SK-N-SH (cell line): ENCODE measurements around the gene EVI2A. TPM values are rescaled to one million over a fixed set of nuclear protein-coding genes. Genes with fewer than 3 reads are reported as not detected.

ENCODE experiments used
- CTCF ChIA-PET: fragments of 300-600, 350-600 bp; formaldehyde crosslinking; extraction: SDS; loops from one replicate; lab custom pipeline; 2021; lab: Yijun Ruan, JAX
- POLR2A ChIA-PET: fragments of 350-600 bp; sonication (Branson Sonifier 250); formaldehyde crosslinking; extraction: SDS; loops from one replicate; lab custom pipeline; 2020; ENCODE audit warnings: antibody characterized with exemption, inconsistent platforms; lab: Yijun Ruan, JAX
- DNase-seq: peaks from one replicate; pipeline ENCODE4 v3.0.0; 2012
- H2AFZ ChIP-seq: fragments of 200-600 bp; sonication (generic); 2 replicates; pipeline ENCODE4 v1.8.1; 2016; ENCODE audit warnings: antibody characterized with exemption, mild to moderate bottlenecking, low read depth
- H3F3A ChIP-seq: fragments of 200-600 bp; sonication (generic); replicated peaks from 2 replicates; pipeline ENCODE3; 2016; ENCODE audit warnings: antibody characterized with exemption, mild to moderate bottlenecking; ENCODE audit not compliant: insufficient read depth
- H3K27ac ChIP-seq, 2 experiments: fragments of 200-500 bp in 1 of 2; fragments of 200-600 bp in 1 of 2; sonication (Bioruptor generic) in 1 of 2; sonication (generic), shearing (Covaris generic) in 1 of 2; 2 replicates each; pipeline versions ENCODE4 v1.5.1 to v1.6.1; 2014 to 2016; ENCODE audit warnings: low read depth in 2 of 2, inconsistent platforms in 1 of 2, low read length in 1 of 2, mild to moderate bottlenecking in 1 of 2, mixed read lengths in 1 of 2
- H3K27me3 ChIP-seq: fragments of 200-600 bp; sonication (generic), shearing (Covaris generic); 2 replicates; pipeline ENCODE4 v1.6.1; 2016; ENCODE audit warnings: mixed run types; ENCODE audit not compliant: insufficient read depth
- H3K36me3 ChIP-seq, 2 experiments: fragments of 200-500 bp in 1 of 2; fragments of 200-600 bp in 1 of 2; sonication (Bioruptor generic) in 1 of 2; sonication (generic) in 1 of 2; replicated peaks in 1 of 2; 2 replicates each; pipeline versions ENCODE3 to v1.5.1; 2014 to 2016; ENCODE audit warnings: low read length in 1 of 2, mild to moderate bottlenecking in 1 of 2; ENCODE audit not compliant: insufficient read depth in 2 of 2, control insufficient read depth in 1 of 2
- H3K4me1 ChIP-seq, 2 experiments: fragments of 200-500 bp in 1 of 2; fragments of 200-600 bp in 1 of 2; sonication (Bioruptor generic) in 1 of 2; sonication (generic), shearing (Covaris generic) in 1 of 2; 2 replicates each; pipeline versions ENCODE4 v1.5.1 to v1.6.1; 2014 to 2016; ENCODE audit warnings: low read depth in 1 of 2, low read length in 1 of 2, mixed run types in 1 of 2; ENCODE audit not compliant: insufficient read depth in 2 of 2, control insufficient read depth in 1 of 2
- H3K4me2 ChIP-seq: fragments of 200-600 bp; sonication (generic), shearing (Covaris generic); 2 replicates; pipeline ENCODE4 v1.6.1; 2017; ENCODE audit warnings: mixed run types
- H3K4me3 ChIP-seq, 2 experiments: fragments of 200-500 bp in 1 of 2; fragments of 200-600 bp in 1 of 2; sonication (Bioruptor generic) in 1 of 2; sonication (generic), shearing (Covaris generic) in 1 of 2; 2 replicates each; pipeline versions ENCODE4 v1.5.1 to v1.8.1; 2014 to 2016; ENCODE audit warnings: low read depth in 2 of 2, inconsistent platforms in 1 of 2, low read length in 1 of 2, mild to moderate bottlenecking in 1 of 2, mixed read lengths in 1 of 2, moderate library complexity in 1 of 2
- H3K79me2 ChIP-seq: fragments of 200-600 bp; sonication (generic); 2 replicates; pipeline ENCODE4 v1.8.1; 2017; ENCODE audit warnings: mild to moderate bottlenecking; ENCODE audit not compliant: insufficient read depth
- H3K9ac ChIP-seq: fragments of 200-600 bp; sonication (generic); 2 replicates; pipeline ENCODE4 v1.6.1; 2017; ENCODE audit warnings: mixed run types
- H3K9me2 ChIP-seq: fragments of 200-600 bp; sonication (generic); 2 replicates; pipeline ENCODE4 v1.6.1; 2017; ENCODE audit warnings: mixed run types
- H3K9me3 ChIP-seq: fragments of 200-600 bp; sonication (generic); 2 replicates; pipeline ENCODE4 v1.6.1; 2017; ENCODE audit warnings: mixed run types, mild to moderate bottlenecking, moderate library complexity
- H4K20me1 ChIP-seq: fragments of 200-600 bp; sonication (generic); 2 replicates; pipeline ENCODE4 v1.6.1; 2017; ENCODE audit warnings: mild to moderate bottlenecking, mixed run types; ENCODE audit not compliant: insufficient read depth
- CHD2 ChIP-seq: fragments of 150-350 bp; IDR thresholded peaks from 2 replicates; pipeline ENCODE4 v1.6.1; 2018; ENCODE audit warnings: low read length; ENCODE audit not compliant: partially characterized antibody
- CTCF ChIP-seq: fragments of 200-600 bp; sonication (generic); IDR thresholded peaks from 2 replicates; pipeline ENCODE4 v1.6.1; 2017; ENCODE audit warnings: antibody characterized with exemption, mild to moderate bottlenecking, moderate library complexity
- EZH2phosphoT487 ChIP-seq: fragments of 200-600 bp; sonication (generic); IDR thresholded peaks from 2 replicates; pipeline ENCODE4 v1.6.1; 2017; ENCODE audit warnings: low read depth, mixed run types, mild to moderate bottlenecking, antibody characterized with exemption, moderate library complexity, borderline replicate concordance
- FOSL2 ChIP-seq: IDR thresholded peaks from 2 replicates; pipeline ENCODE4 v1.4.0; 2012; ENCODE audit warnings: low read depth, mild to moderate bottlenecking, moderate library complexity, borderline replicate concordance
- FOXJ3 ChIP-seq: sonication (generic); formaldehyde crosslinking; IDR thresholded peaks from 2 replicates; pipeline ENCODE4 v1.5.1; 2020; ENCODE audit warnings: mild to moderate bottlenecking, missing genetic modification reagents
- FOXM1 ChIP-seq: IDR thresholded peaks from 2 replicates; pipeline ENCODE4 v1.4.0; 2012; ENCODE audit warnings: low read depth, mild to moderate bottlenecking
- GATA2 ChIP-seq: sonication (generic); formaldehyde crosslinking; IDR thresholded peaks from 2 replicates; pipeline ENCODE4 v1.5.0; 2020; ENCODE audit warnings: mild to moderate bottlenecking, missing genetic modification reagents
- MEF2A ChIP-seq: IDR thresholded peaks from 2 replicates; pipeline ENCODE4 v1.4.0; 2012; ENCODE audit warnings: low read depth, borderline replicate concordance
- RCOR1 ChIP-seq: fragments of 150-350 bp; IDR thresholded peaks from 2 replicates; pipeline ENCODE4 v1.6.1; 2017; ENCODE audit warnings: antibody characterized with exemption, low read length
- REST ChIP-seq: IDR thresholded peaks from 2 replicates; pipeline ENCODE4 v1.6.1; 2012; ENCODE audit warnings: mild to moderate bottlenecking, low read depth, low read length, moderate library complexity
- RFX5 ChIP-seq: IDR thresholded peaks from 2 replicates; pipeline ENCODE4 v1.6.1; 2012; ENCODE audit warnings: mild to moderate bottlenecking, improper control_type of control experiment, low read length
- RXRA ChIP-seq: IDR thresholded peaks from 2 replicates; pipeline ENCODE4 v1.4.0; 2012; ENCODE audit warnings: low read depth, mild to moderate bottlenecking, borderline replicate concordance
- TEAD4 ChIP-seq: IDR thresholded peaks from 2 replicates; pipeline ENCODE4 v1.4.0; 2012; ENCODE audit warnings: mild to moderate bottlenecking, borderline replicate concordance; ENCODE audit not compliant: insufficient read depth
- USF1 ChIP-seq: IDR thresholded peaks from 2 replicates; pipeline ENCODE4 v1.4.0; 2012; ENCODE audit warnings: low read depth, borderline replicate concordance
- USF2 ChIP-seq: fragments of 150-350 bp; IDR thresholded peaks from 2 replicates; pipeline ENCODE4 v1.6.1; 2017; ENCODE audit warnings: antibody characterized with exemption, low read length, low read depth, borderline replicate concordance
- YY1 ChIP-seq: IDR thresholded peaks from 2 replicates; pipeline ENCODE4 v1.4.0; 2012; ENCODE audit warnings: low read depth, mild to moderate bottlenecking
- ZBTB33 ChIP-seq: IDR thresholded peaks from 2 replicates; pipeline ENCODE4 v1.4.0; 2012; ENCODE audit warnings: low read depth, borderline replicate concordance
- WGBS: methylation state at CpG from one replicate; pipeline ENCODE4 v1.1.6; 2017; ENCODE audit warnings: low lambda C conversion rate; 5-methylcytosine and 5-hydroxymethylcytosine counted together
- polyA plus RNA-seq, 3 experiments: library from polyadenylated mRNA; depleted of rRNA; stranded (reverse); fragments of >200 nt; gene quantifications; 2 replicates each; pipeline ENCODE4 v1.2.3, GENCODE V29; 2012
- TF ChIP-seq, protein P1 (sequence below): IDR thresholded peaks from 2 replicates; pipeline ENCODE4 v1.4.0; 2012; ENCODE audit warnings: low read depth

Gene EVI2A
- polyA plus RNA-seq, 1 of the 3 experiments (the other 2 are of a cell fraction) = 1.3 TPM

DNA sequence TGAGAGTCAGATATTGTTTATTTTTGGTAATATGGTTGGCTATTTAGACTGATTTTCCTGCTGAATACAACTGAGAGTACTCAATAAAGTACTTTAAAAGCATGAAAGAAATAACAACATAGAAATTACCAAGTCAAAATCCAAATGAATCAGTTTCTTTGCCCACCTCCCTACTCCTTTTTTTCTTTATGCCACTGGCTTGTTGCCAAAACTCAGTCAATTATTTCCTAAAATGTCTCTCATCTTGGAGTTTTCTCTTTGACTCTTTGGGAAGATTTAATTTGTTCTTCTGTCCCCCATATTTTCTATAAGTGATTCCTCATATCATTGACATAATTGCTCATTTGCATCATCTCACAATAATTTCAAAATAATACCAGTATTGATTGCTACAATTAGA lies 21.8 kb downstream of the EVI2A start:
- DNase-seq = no peak
- Histone ChIP-seq H3K4me3 (no peak overlapping the region), H3K4me2 (no peak overlapping the region), H3F3A (peaks cover 4% of the 10 kb centered on the region), H4K20me1 (no peaks in the 10 kb centered on the region), H3K27ac (no peak overlapping the region), H3K27me3 (no peaks in the 10 kb centered on the region), H3K9me3 (no peaks in the 10 kb centered on the region), H3K9ac (no peak overlapping the region), H3K4me1 (no peaks in the 10 kb centered on the region; a peak in 1 of 4 replicates), H3K79me2 (peaks cover 1% of the 10 kb centered on the region; the same call in 1 of the 2 replicates), H3K36me3 (peaks cover 5 to 30% of the 10 kb centered on the region in 2 experiments), H3K9me2 (no peaks in the 10 kb centered on the region), H2AFZ (no peak overlapping the region)
- ChIA-PET POLR2A (no interaction called here), CTCF (no interaction called here)
- TF ChIP-seq FOSL2 (no peak), CTCF (no peak), RFX5 (no peak), EZH2phosphoT487 (no peak), RXRA (no peak)
- TF ChIP-seq, protein P1, sequence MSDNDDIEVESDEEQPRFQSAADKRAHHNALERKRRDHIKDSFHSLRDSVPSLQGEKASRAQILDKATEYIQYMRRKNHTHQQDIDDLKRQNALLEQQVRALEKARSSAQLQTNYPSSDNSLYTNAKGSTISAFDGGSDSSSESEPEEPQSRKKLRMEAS = no peak

DNA sequence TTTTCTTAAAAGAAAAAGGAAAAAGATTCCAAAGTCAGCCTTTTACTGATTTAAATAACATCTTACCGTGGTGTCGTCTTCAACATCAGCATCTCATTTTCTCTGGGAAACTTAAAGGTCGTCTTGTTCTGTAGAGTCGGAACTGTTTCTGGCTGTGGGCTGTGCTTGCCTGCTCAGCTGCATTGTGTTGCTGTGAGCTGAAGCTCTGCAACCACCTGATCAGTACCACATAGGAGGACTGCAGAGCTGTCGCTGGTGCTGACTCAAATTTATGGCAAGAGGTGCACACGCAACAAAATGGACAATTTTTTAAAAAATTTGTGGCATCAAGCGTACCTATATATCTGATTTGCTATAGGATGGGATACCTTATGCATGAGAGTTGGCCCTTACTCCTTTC lies 24.3 kb downstream of the EVI2A start, which contains the start of gene OMG:
Gene OMG (minus strand): TSS at position 150 of the 400 bp plus-strand sequence. CDS start 908 bp downstream, outside the sequence.
- H3K4me3 ChIP-seq = no peak within 1 kb of the TSS
- no peak for DNase-seq
- H3K9me2 ChIP-seq = 0 out of 2 replicates have a peak, but pooled peaks cover 4% of the 10 kb centered on the region
- H4K20me1 ChIP-seq = no peaks in the 10 kb centered on the region
- no peaks in the 10 kb centered on the region; a peak in 1 of 4 replicates for H3K4me1 ChIP-seq
- H2AFZ ChIP-seq = no peak within 1 kb of the TSS
- no peaks in the 10 kb centered on the region for H3K79me2 ChIP-seq
- peaks cover 9 to 40% of the 10 kb centered on the region in 2 experiments for H3K36me3 ChIP-seq
- H3K4me2 ChIP-seq = no peak within 1 kb of the TSS
- H3K9me3 ChIP-seq = no peaks in the 10 kb centered on the region
- no peak within 1 kb of the TSS for H3K27ac ChIP-seq
- WGBS = 94% methylated on average over 7 of the region's 7 CpGs
- no peaks in the 10 kb centered on the region for H3K27me3 ChIP-seq
- POLR2A ChIA-PET = no interaction called here
- H3F3A ChIP-seq = peaks cover 4% of the 10 kb centered on the region
- TF ChIP-seq GATA2 (CRISPR knock-in tag) (no peak), REST (no peak), USF2 (no peak), FOXM1 (no peak), RCOR1 (no peak), RFX5 (no peak), RXRA (no peak), ZBTB33 (no peak), CHD2 (no peak), YY1 (no peak), MEF2A (no peak), TEAD4 (no peak), USF1 (no peak), FOXJ3 (CRISPR knock-in tag) (no peak)
- TF ChIP-seq, all 33 proteins: peak for 0
- no peak within 1 kb of the TSS for H3K9ac ChIP-seq
- CTCF ChIA-PET = no interaction called here
